Uterus (tissue), 2 donors: Measurements from ENCODE around the gene JPH2.

Experiments
- CTCF ChIP-seq, 4 experiments: fragments of 200-600 bp in 2 of 4; fragments of 450-650 bp in 2 of 4; sonication (generic) in 2 of 4; IDR thresholded peaks; one replicate each; pipeline ENCODE4 v1.5.1; 2016 to 2019; ENCODE audit warnings: antibody characterized with exemption in 4 of 4, mild to moderate bottlenecking in 2 of 4, moderate library complexity in 1 of 4
- POLR2A ChIP-seq, 2 donors: fragments of 450-650 bp; IDR thresholded peaks; one replicate each; pipeline ENCODE4 v1.6.1; 2016; ENCODE audit warnings: antibody characterized with exemption in 2 of 2, mild to moderate bottlenecking in 1 of 2, moderate library complexity in 1 of 2

DNA sequence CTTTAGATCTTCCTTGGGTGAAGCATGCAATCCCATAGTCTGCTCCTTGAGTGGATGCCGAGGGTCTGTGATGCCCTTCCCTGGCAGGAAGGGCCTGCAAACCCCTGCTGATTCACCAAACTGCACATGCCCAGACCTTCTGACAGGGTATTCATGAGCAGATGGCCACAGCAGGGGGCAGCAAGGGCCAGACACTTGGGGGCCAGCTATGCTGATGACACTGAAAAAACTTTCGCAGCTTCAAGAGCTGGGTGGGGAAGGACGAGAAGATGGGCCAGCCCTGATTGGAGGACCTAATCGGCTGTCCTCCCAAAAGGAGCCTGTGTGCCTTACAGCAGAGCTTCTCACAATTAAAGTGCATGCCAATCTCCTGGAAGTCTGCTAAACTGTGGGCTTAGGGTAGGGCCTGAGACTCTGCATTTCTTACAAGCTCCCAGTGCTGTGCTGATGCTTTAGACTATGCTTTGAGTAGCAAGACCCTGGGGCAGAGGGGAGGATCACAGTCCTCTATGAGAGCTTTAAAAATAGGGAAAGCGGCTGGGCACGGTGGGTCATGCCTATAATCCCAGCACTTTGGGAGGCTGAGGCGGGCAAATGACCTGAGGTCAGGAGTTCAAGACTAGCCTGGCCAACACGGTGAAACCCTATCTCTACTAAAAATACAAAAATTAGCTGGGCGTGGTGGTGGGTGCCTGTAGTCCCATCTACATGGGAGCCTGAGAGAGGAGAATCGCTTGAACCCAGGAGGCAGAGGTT is 44.9 kb upstream of the JPH2 start:
- TF ChIP-seq CTCF (IDR thresholded peaks at IDR 0.05) (no peak), POLR2A (IDR thresholded peaks at IDR 0.05) (no peak)
